Naive thymus-derived CD8-positive, alpha-beta T cell (primary cell): Measurements from ENCODE around the gene GPATCH11. TPM values are rescaled to one million over a fixed set of nuclear protein-coding genes. Genes with fewer than 3 reads are reported as not detected.

Source experiments
- ATAC-seq, 2 donors: fragments of 150-1000 bp; cut with Tn5 transposase in 1 of 2; sonication (Bioruptor Pico), chemical (Tn5 transposase) in 1 of 2; 1 replicate in 1 of 2; 2 replicates in 1 of 2; pipeline ENCODE4 v1.10.0; 2021; ENCODE audit warnings: mild to moderate bottlenecking in 2 of 2, moderate library complexity in 2 of 2
- POLR2A ChIA-PET: fragments of 350-600 bp; sonication (Branson Sonifier 250); formaldehyde crosslinking; loops from one replicate; lab custom pipeline; 2021; ENCODE audit warnings: antibody characterized with exemption; lab: Charles Lee
- DNase-seq, 10 donors: peaks; one replicate each; pipeline versions ENCODE4 v3.0.0 to v3.0.0-alpha.2; 2020 to 2022
- H3K27ac Mint-ChIP-seq, 10 donors: one replicate each; pipeline ENCODE4 v1.8.0; 2020 to 2022; ENCODE audit warnings: mild to moderate bottlenecking in 10 of 10, mixed read lengths in 10 of 10, moderate library complexity in 4 of 10, inconsistent platforms in 1 of 10
- H3K27me3 Mint-ChIP-seq, 5 donors: one replicate each; pipeline ENCODE4 v1.8.0; 2021 to 2022; ENCODE audit warnings: mixed read lengths in 5 of 5
- H3K36me3 Mint-ChIP-seq, 3 donors: one replicate each; pipeline ENCODE4 v1.8.0; 2020 to 2022; ENCODE audit warnings: mixed read lengths in 3 of 3, mild to moderate bottlenecking in 2 of 3, inconsistent platforms in 1 of 3
- H3K4me1 Mint-ChIP-seq, 4 donors: one replicate each; pipeline ENCODE4 v1.8.0; 2021 to 2022; ENCODE audit warnings: mixed read lengths in 4 of 4
- H3K4me3 Mint-ChIP-seq, 10 donors: one replicate each; pipeline ENCODE4 v1.8.0; 2020 to 2022; ENCODE audit warnings: mild to moderate bottlenecking in 10 of 10, mixed read lengths in 10 of 10, moderate library complexity in 6 of 10, inconsistent platforms in 1 of 10
- H3K9me3 Mint-ChIP-seq, 9 donors: one replicate each; pipeline ENCODE4 v1.8.0; 2020 to 2022; ENCODE audit warnings: mixed read lengths in 9 of 9, mild to moderate bottlenecking in 3 of 9, inconsistent platforms in 1 of 9, moderate library complexity in 1 of 9
- polyA plus RNA-seq, 3 donors: library from polyadenylated mRNA; unstranded; fragments of 300-500 nt; fragmentation: Illumina TruSeq; gene quantifications; one replicate each; pipeline ENCODE4 v1.2.3, GENCODE V29; 2021
- total RNA-seq, 8 experiments: library from RNA in 2 of 8; stranded (reverse) in 2 of 8; gene quantifications; one replicate each; pipeline ENCODE4 v1.2.3 and lab custom pipeline; 2021 to 2026

GPATCH11 gene
- total and polyA plus RNA-seq, 5 experiments from 2014 or later: 6.7 to 16.8 (median 9.6) TPM

GRCh38 chr2:37084797-37085196, 479 bp downstream of the GPATCH11 start:
- H3K27me3 Mint-ChIP-seq: no peaks in the 10 kb centered on the region
- no peak overlapping the region for H3K27ac Mint-ChIP-seq
- peaks cover 0 to 33% (median 9%) of the 10 kb centered on the region in 3 donors for H3K36me3 Mint-ChIP-seq
- H3K4me1 Mint-ChIP-seq: peaks cover 13 to 50% (median 23%) of the 10 kb centered on the region in 4 donors
- no peak for DNase-seq
- POLR2A ChIA-PET: interaction anchor here (0.8 to 2.2 kb wide), 3 partner anchors 72 to 147 kb away, joined by 3 to 8 read pairs (median 4); partner anchors contain the start of genes CEBPZ, EIF2AK2, NDUFAF7 and STRN
- H3K9me3 Mint-ChIP-seq: no peaks in the 10 kb centered on the region
- no peak overlapping the region for H3K4me3 Mint-ChIP-seq
- ATAC-seq: peak in 1 of 2 donors; percentile 8

GRCh38 chr2:37085731-37086147, 1.4 kb downstream of the GPATCH11 start:
- no peak overlapping the region for H3K4me3 Mint-ChIP-seq
- H3K4me1 Mint-ChIP-seq: peaks cover 13 to 41% (median 22%) of the 10 kb centered on the region in 4 donors
- H3K36me3 Mint-ChIP-seq: peaks cover 0 to 32% (median 9%) of the 10 kb centered on the region in 3 donors
- no peaks in the 10 kb centered on the region for H3K9me3 Mint-ChIP-seq
- H3K27me3 Mint-ChIP-seq: no peaks in the 10 kb centered on the region
- no peak for ATAC-seq
- H3K27ac Mint-ChIP-seq: peak overlapping the region in 1 of 10 donors; percentile 13
- DNase-seq: no peak
- POLR2A ChIA-PET: interaction anchor here (1.5 to 2.2 kb wide), 2 partner anchors 71 to 119 kb away, joined by 4 to 8 read pairs; partner anchors contain the start of genes EIF2AK2 and STRN

- DNase-seq: no peak
- H3K27me3 Mint-ChIP-seq: no peaks in the 10 kb centered on the region
- H3K27ac Mint-ChIP-seq: peak overlapping the region in 1 of 10 donors; percentile 71
- no peak for ATAC-seq
- no peaks in the 10 kb centered on the region for H3K9me3 Mint-ChIP-seq
- POLR2A ChIA-PET: no interaction called here
- no peak overlapping the region for H3K4me3 Mint-ChIP-seq
- H3K36me3 Mint-ChIP-seq: peaks cover 0 to 64% (median 11%) of the 10 kb centered on the region in 3 donors
- H3K4me1 Mint-ChIP-seq: peaks cover 8 to 28% (median 13%) of the 10 kb centered on the region in 4 donors
Measured at GRCh38 chr2:37090019-37090477, 5.7 kb downstream of the GPATCH11 start.

- H3K36me3 Mint-ChIP-seq: peaks cover 4 to 81% (median 14%) of the 10 kb centered on the region in 3 donors
- no peak for ATAC-seq
- POLR2A ChIA-PET: no interaction called here
Measured at GRCh38 chr2:37091873-37092272, 7.6 kb downstream of the GPATCH11 start.

GRCh38 chr2:37096568-37096967, 12.2 kb downstream of the GPATCH11 start:
- H3K4me1 Mint-ChIP-seq: peaks cover 0 to 6% (median 1%) of the 10 kb centered on the region in 4 donors
- H3K27me3 Mint-ChIP-seq: no peaks in the 10 kb centered on the region
- ATAC-seq (no peak), DNase-seq (no peak)
- no peak overlapping the region for H3K4me3 Mint-ChIP-seq
- H3K36me3 Mint-ChIP-seq: peaks cover 4 to 77% (median 22%) of the 10 kb centered on the region in 3 donors
- no peaks in the 10 kb centered on the region for H3K9me3 Mint-ChIP-seq
- peak overlapping the region in 7 of 10 donors; percentile 9 to 74 (median 27) for H3K27ac Mint-ChIP-seq
- POLR2A ChIA-PET: no interaction called here

More at GRCh38 chr2:37091873-37092272, 7.6 kb downstream of the GPATCH11 start:
- DNase-seq: no peak
- Mint-ChIP-seq H3K27ac (peak overlapping the region in 1 of 10 donors; percentile 53), H3K4me3 (peak overlapping the region in 1 of 10 donors; percentile 33), H3K27me3 (no peaks in the 10 kb centered on the region), H3K9me3 (no peaks in the 10 kb centered on the region), H3K4me1 (peaks cover 10 to 28% (median 12%) of the 10 kb centered on the region in 4 donors)

- Mint-ChIP-seq H3K4me3 (no peak overlapping the region), H3K4me1 (peaks cover 0 to 2% (median 0%) of the 10 kb centered on the region in 4 donors), H3K27ac (peak overlapping the region in 3 of 10 donors; percentile 17 to 63 (median 38)), H3K9me3 (no peaks in the 10 kb centered on the region), H3K36me3 (peaks cover 4 to 72% (median 20%) of the 10 kb centered on the region in 3 donors), H3K27me3 (no peaks in the 10 kb centered on the region)
- POLR2A ChIA-PET: no interaction called here
- ATAC-seq (no peak), DNase-seq (no peak)
Measured at GRCh38 chr2:37098416-37099118, 14.2 kb downstream of the GPATCH11 start.

GRCh38 chr2:37100054-37100453, 15.7 kb downstream of the GPATCH11 start:
- POLR2A ChIA-PET: no interaction called here
- peaks cover 0 to 2% (median 0%) of the 10 kb centered on the region in 4 donors for H3K4me1 Mint-ChIP-seq

GRCh38 chr2:37102588-37102987, 18.3 kb downstream of the GPATCH11 start:
- ATAC-seq (no peak), DNase-seq (no peak)
- Mint-ChIP-seq H3K9me3 (no peaks in the 10 kb centered on the region), H3K4me3 (no peak overlapping the region), H3K4me1 (peaks cover 0 to 2% (median 0%) of the 10 kb centered on the region in 4 donors), H3K27ac (no peak overlapping the region), H3K27me3 (no peaks in the 10 kb centered on the region), H3K36me3 (peaks cover 0 to 69% (median 14%) of the 10 kb centered on the region in 3 donors)
- POLR2A ChIA-PET: no interaction called here

More at GRCh38 chr2:37100054-37100453, 15.7 kb downstream of the GPATCH11 start:
- Mint-ChIP-seq H3K27ac (peak overlapping the region in 4 of 10 donors; percentile 14 to 45 (median 28)), H3K27me3 (no peaks in the 10 kb centered on the region), H3K4me3 (no peak overlapping the region), H3K9me3 (no peaks in the 10 kb centered on the region), H3K36me3 (peaks cover 4 to 68% (median 18%) of the 10 kb centered on the region in 3 donors)
- ATAC-seq: no peak
- DNase-seq: no peak

- POLR2A ChIA-PET: no interaction called here
- Mint-ChIP-seq H3K36me3 (peaks cover 4 to 83% (median 23%) of the 10 kb centered on the region in 3 donors), H3K9me3 (no peaks in the 10 kb centered on the region), H3K27ac (peak overlapping the region in 2 of 10 donors; percentile 48 to 53), H3K4me3 (no peak overlapping the region), H3K4me1 (peaks cover 0 to 2% (median 0%) of the 10 kb centered on the region in 4 donors), H3K27me3 (no peaks in the 10 kb centered on the region)
- DNase-seq: no peak
- ATAC-seq: no peak
Measured at GRCh38 chr2:37104178-37104577, 19.9 kb downstream of the GPATCH11 start.

GRCh38 chr2:37105150-37105549, 20.8 kb downstream of the GPATCH11 start:
- Mint-ChIP-seq H3K4me1 (peaks cover 0 to 2% (median 0%) of the 10 kb centered on the region in 4 donors), H3K4me3 (no peak overlapping the region), H3K27ac (peak overlapping the region in 4 of 10 donors; percentile 49 to 82 (median 66)), H3K9me3 (no peaks in the 10 kb centered on the region), H3K36me3 (peaks cover 4 to 81% (median 20%) of the 10 kb centered on the region in 3 donors), H3K27me3 (no peaks in the 10 kb centered on the region)
- no peak for DNase-seq
- POLR2A ChIA-PET: no interaction called here
- ATAC-seq: no peak

GRCh38 chr2:37109523-37109922, 25.2 kb downstream of the GPATCH11 start:
- ATAC-seq (no peak), DNase-seq (no peak)
- Mint-ChIP-seq H3K36me3 (peaks cover 4 to 84% (median 15%) of the 10 kb centered on the region in 3 donors), H3K27ac (no peak overlapping the region), H3K4me3 (no peak overlapping the region), H3K27me3 (no peaks in the 10 kb centered on the region), H3K4me1 (peaks cover 0 to 2% (median 0%) of the 10 kb centered on the region in 4 donors), H3K9me3 (no peaks in the 10 kb centered on the region)
- POLR2A ChIA-PET: no interaction called here

GRCh38 chr2:37110306-37111212, 26.2 kb downstream of the GPATCH11 start:
- peak overlapping the region in 2 of 10 donors; percentile 15 to 69 for H3K27ac Mint-ChIP-seq
- no peak overlapping the region for H3K4me3 Mint-ChIP-seq
- POLR2A ChIA-PET: interaction anchor here (0.5 kb wide), 1 partner anchor 10 kb away, joined by 5 read pairs; no protein-coding TSS in a partner anchor
- H3K27me3 Mint-ChIP-seq: no peaks in the 10 kb centered on the region
- DNase-seq: no peak
- ATAC-seq: no peak
- H3K4me1 Mint-ChIP-seq: peaks cover 0 to 2% (median 0%) of the 10 kb centered on the region in 4 donors
- peaks cover 4 to 77% (median 14%) of the 10 kb centered on the region in 3 donors for H3K36me3 Mint-ChIP-seq
- H3K9me3 Mint-ChIP-seq: no peaks in the 10 kb centered on the region
